H9 (cell line): Measurements from ENCODE around the gene TMED6. TPM values are rescaled to one million over a fixed set of nuclear protein-coding genes. Genes with fewer than 3 reads are reported as not detected.

Source experiments
- DNase-seq: peaks from one replicate; pipeline ENCODE4 v3.0.0-alpha.2; 2017
- H2AFZ ChIP-seq: one replicate; pipeline ENCODE4 v1.6.1; 2013; ENCODE audit warnings: mild to moderate bottlenecking, low read length, control low read depth, moderate library complexity
- H2AK5ac ChIP-seq: 2 replicates; pipeline ENCODE4 v1.6.1; 2013; ENCODE audit warnings: low read length, control low read depth, mixed read lengths; ENCODE audit not compliant: insufficient read length
- H2BK120ac ChIP-seq: one replicate; pipeline ENCODE4 v1.6.1; 2013; ENCODE audit warnings: low read depth, mild to moderate bottlenecking, low read length, control low read depth, inconsistent platforms; ENCODE audit not compliant: poor library complexity, severe bottlenecking
- H2BK12ac ChIP-seq: 2 replicates; pipeline ENCODE4 v1.6.1; 2013; ENCODE audit warnings: low read length, control low read depth, mixed read lengths, low read depth; ENCODE audit not compliant: insufficient read length
- H2BK15ac ChIP-seq: 2 replicates; pipeline ENCODE4 v1.6.1; 2013; ENCODE audit warnings: low read depth, low read length, control low read depth
- H2BK20ac ChIP-seq: one replicate; pipeline ENCODE4 v1.6.1; 2013; ENCODE audit warnings: low read depth, mild to moderate bottlenecking, low read length, control low read depth, inconsistent platforms; ENCODE audit not compliant: poor library complexity, severe bottlenecking
- H2BK5ac ChIP-seq: 2 replicates; pipeline ENCODE4 v1.6.1; 2013; ENCODE audit warnings: low read length, control low read depth, mixed read lengths; ENCODE audit not compliant: insufficient read length
- H3K14ac ChIP-seq: 2 replicates; pipeline ENCODE4 v1.6.1; 2013; ENCODE audit warnings: low read length, control low read depth; ENCODE audit not compliant: insufficient read depth
- H3K18ac ChIP-seq: 2 replicates; pipeline ENCODE4 v1.6.1; 2013; ENCODE audit warnings: low read depth, mild to moderate bottlenecking, mixed read lengths, low read length, control low read depth; ENCODE audit not compliant: insufficient read length
- H3K23ac ChIP-seq: 2 replicates; pipeline ENCODE4 v1.6.1; 2013; ENCODE audit warnings: low read length, control low read depth, mixed read lengths, low read depth; ENCODE audit not compliant: insufficient read length
- H3K23me2 ChIP-seq: 2 replicates; pipeline ENCODE4 v1.6.1; 2013; ENCODE audit warnings: low read depth, mild to moderate bottlenecking, mixed read lengths, low read length, control low read depth; ENCODE audit not compliant: insufficient read length, poor library complexity, severe bottlenecking
- H3K27ac ChIP-seq: 2 replicates; pipeline ENCODE4 v1.5.1; 2013; ENCODE audit warnings: low read length, control low read depth, mixed read lengths, low read depth; ENCODE audit not compliant: insufficient read length
- H3K27me3 ChIP-seq: 2 replicates; pipeline ENCODE4 v1.6.1; 2013; ENCODE audit warnings: low read length, control low read depth, inconsistent platforms; ENCODE audit not compliant: insufficient read depth
- H3K4ac ChIP-seq: 2 replicates; pipeline ENCODE4 v1.6.1; 2013; ENCODE audit warnings: low read depth, mild to moderate bottlenecking, control low read depth, inconsistent platforms, low read length, moderate library complexity
- H3K4me1 ChIP-seq: 2 replicates; pipeline ENCODE4 v1.6.1; 2013; ENCODE audit warnings: low read length, control low read depth, inconsistent platforms; ENCODE audit not compliant: insufficient read depth
- H3K4me2 ChIP-seq: 2 replicates; pipeline ENCODE4 v1.6.1; 2013; ENCODE audit warnings: low read length, control low read depth, mixed read lengths; ENCODE audit not compliant: insufficient read length, insufficient read depth
- H3K56ac ChIP-seq: 2 replicates; pipeline ENCODE4 v1.6.1; 2013; ENCODE audit warnings: low read depth, mild to moderate bottlenecking, mixed read lengths, low read length, control low read depth; ENCODE audit not compliant: insufficient read length
- H3K79me1 ChIP-seq: 2 replicates; pipeline ENCODE4 v1.6.1; 2013; ENCODE audit warnings: low read depth, mild to moderate bottlenecking, moderate library complexity, low read length, control low read depth, inconsistent platforms; ENCODE audit not compliant: insufficient read depth, poor library complexity, severe bottlenecking
- H3K79me2 ChIP-seq: 2 replicates; pipeline ENCODE4 v1.6.1; 2013; ENCODE audit warnings: low read length, control low read depth, inconsistent platforms; ENCODE audit not compliant: insufficient read depth
- H3K9ac ChIP-seq: 2 replicates; pipeline ENCODE4 v1.6.1; 2013; ENCODE audit warnings: low read length, control low read depth, mixed read lengths; ENCODE audit not compliant: insufficient read length; ENCODE audit errors: extremely low read depth
- H3K9me3 ChIP-seq: one replicate; pipeline ENCODE4 v1.6.1; 2013; ENCODE audit warnings: low read depth, low read length, inconsistent platforms; ENCODE audit not compliant: control insufficient read depth
- H3T11ph ChIP-seq: one replicate; pipeline ENCODE4 v1.6.1; 2013; ENCODE audit warnings: mild to moderate bottlenecking, low read length, control low read depth, inconsistent platforms
- H4K20me1 ChIP-seq: one replicate; pipeline ENCODE4 v1.6.1; 2013; ENCODE audit not compliant: control insufficient read depth, insufficient read length, insufficient read depth
- H4K5ac ChIP-seq: 2 replicates; pipeline ENCODE4 v1.6.1; 2013; ENCODE audit warnings: low read depth, mild to moderate bottlenecking, mixed read lengths, low read length, control low read depth; ENCODE audit not compliant: insufficient read length
- H4K8ac ChIP-seq: replicated peaks from 2 replicates; pipeline ENCODE4 v1.6.1; 2013; ENCODE audit warnings: low read length, control low read depth, mixed read lengths, low read depth; ENCODE audit not compliant: insufficient read length
- H4K91ac ChIP-seq: 2 replicates; pipeline ENCODE4 v1.6.1; 2013; ENCODE audit warnings: low read depth, mild to moderate bottlenecking, moderate library complexity, mixed read lengths, low read length, control low read depth; ENCODE audit not compliant: insufficient read length
- H3K27ac Mint-ChIP-seq, 3 experiments: 2 replicates in 2 of 3; 3 replicates in 1 of 3; pipeline ENCODE4 v1.8.0; 2020 to 2021; ENCODE audit warnings: mixed read lengths in 3 of 3, mild to moderate bottlenecking in 1 of 3, moderate library complexity in 1 of 3
- H3K27me3 Mint-ChIP-seq: 2 replicates; pipeline ENCODE4 v1.8.0; 2021; ENCODE audit warnings: low read depth, mild to moderate bottlenecking, moderate library complexity, mixed read lengths
- H3K36me3 Mint-ChIP-seq, 3 experiments: 2 replicates in 2 of 3; 3 replicates in 1 of 3; pipeline ENCODE4 v1.8.0; 2020 to 2021; ENCODE audit warnings: low read depth in 3 of 3, mixed read lengths in 3 of 3; ENCODE audit not compliant: insufficient read depth in 1 of 3
- H3K4me1 Mint-ChIP-seq, 2 experiments: 2 replicates each; pipeline ENCODE4 v1.8.0; 2020; ENCODE audit warnings: mixed read lengths in 2 of 2
- H3K4me3 Mint-ChIP-seq, 2 experiments: 2 replicates in 1 of 2; 3 replicates in 1 of 2; pipeline ENCODE4 v1.8.0; 2020 to 2021; ENCODE audit warnings: mild to moderate bottlenecking in 2 of 2, mixed read lengths in 2 of 2, moderate library complexity in 1 of 2
- H3K9me3 Mint-ChIP-seq, 2 experiments: 2 replicates in 1 of 2; 3 replicates in 1 of 2; pipeline ENCODE4 v1.8.0; 2020; ENCODE audit warnings: mild to moderate bottlenecking in 2 of 2, mixed read lengths in 2 of 2, moderate library complexity in 1 of 2
- WGBS: extraction: QIAGEN DNeasy Blood & Tissue Kit; methylation state at CpG from one replicate; pipeline ENCODE4 v1.1.7; 2013; ENCODE audit warnings: missing lambda C conversion rate, low lambda C conversion rate, mixed read lengths; ENCODE audit not compliant: insufficient read length; ENCODE audit errors: extremely low coverage; 5-methylcytosine and 5-hydroxymethylcytosine counted together
- total RNA-seq: library from RNA; stranded (reverse); gene quantifications from 2 replicates; pipeline ENCODE4 v1.2.1, GENCODE V29; 2021
- TF ChIP-seq, protein P1 (sequence below): fragments of 200-600 bp; sonication (generic); conservative IDR thresholded peaks from 3 replicates; pipeline ENCODE4 v1.8.0; 2021; ENCODE audit warnings: antibody characterized with exemption, mild to moderate bottlenecking

Gene TMED6
- total RNA-seq, 1 experiment from 2014 or later = 0.31 TPM

DNA sequence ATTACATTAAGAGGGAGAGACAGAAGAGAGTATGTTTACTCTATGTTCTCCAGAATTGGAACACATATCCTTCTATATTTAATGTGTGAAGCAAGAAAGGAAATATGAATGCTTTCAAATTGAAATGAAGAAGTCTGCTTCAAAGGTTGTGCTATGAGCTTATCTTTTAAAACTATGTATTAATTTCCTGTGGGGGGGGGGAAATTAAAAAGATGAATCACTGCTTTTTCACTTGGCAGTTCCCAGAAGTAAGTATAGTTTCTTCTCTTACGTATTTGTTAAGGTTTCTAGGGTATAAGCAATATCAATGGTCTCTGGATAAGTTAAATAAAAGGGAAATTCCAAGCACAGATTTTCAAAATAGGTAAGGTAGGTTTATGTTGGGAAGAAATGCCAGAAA is 27.2 kb upstream of the TMED6 start:
- H2AK5ac ChIP-seq = no peak overlapping the region
- no peak for DNase-seq
- no peaks in the 10 kb centered on the region for H3K4me1 Mint-ChIP-seq
- H3K4me1 ChIP-seq = no peaks in the 10 kb centered on the region
- H2BK12ac ChIP-seq = no peak overlapping the region
- H4K91ac ChIP-seq = no peak overlapping the region
- H3K27me3 Mint-ChIP-seq = no peaks in the 10 kb centered on the region
- peaks cover 4% of the 10 kb centered on the region for H3K79me1 ChIP-seq
- no peak overlapping the region for H3K27ac Mint-ChIP-seq
- H3K23me2 ChIP-seq = no peaks in the 10 kb centered on the region
- H2BK20ac ChIP-seq = no peak overlapping the region
- H3K79me2 ChIP-seq = 0 out of 2 replicates have a peak, but pooled peaks cover 2% of the 10 kb centered on the region
- no peak overlapping the region for H3K4me2 ChIP-seq
- no peak overlapping the region for H4K8ac ChIP-seq
- H3K23ac ChIP-seq = no peak overlapping the region
- H3K9me3 Mint-ChIP-seq = no peaks in the 10 kb centered on the region
- H2BK15ac ChIP-seq = no peak overlapping the region
- no peak overlapping the region for H3K27ac ChIP-seq
- TF ChIP-seq, protein P1, sequence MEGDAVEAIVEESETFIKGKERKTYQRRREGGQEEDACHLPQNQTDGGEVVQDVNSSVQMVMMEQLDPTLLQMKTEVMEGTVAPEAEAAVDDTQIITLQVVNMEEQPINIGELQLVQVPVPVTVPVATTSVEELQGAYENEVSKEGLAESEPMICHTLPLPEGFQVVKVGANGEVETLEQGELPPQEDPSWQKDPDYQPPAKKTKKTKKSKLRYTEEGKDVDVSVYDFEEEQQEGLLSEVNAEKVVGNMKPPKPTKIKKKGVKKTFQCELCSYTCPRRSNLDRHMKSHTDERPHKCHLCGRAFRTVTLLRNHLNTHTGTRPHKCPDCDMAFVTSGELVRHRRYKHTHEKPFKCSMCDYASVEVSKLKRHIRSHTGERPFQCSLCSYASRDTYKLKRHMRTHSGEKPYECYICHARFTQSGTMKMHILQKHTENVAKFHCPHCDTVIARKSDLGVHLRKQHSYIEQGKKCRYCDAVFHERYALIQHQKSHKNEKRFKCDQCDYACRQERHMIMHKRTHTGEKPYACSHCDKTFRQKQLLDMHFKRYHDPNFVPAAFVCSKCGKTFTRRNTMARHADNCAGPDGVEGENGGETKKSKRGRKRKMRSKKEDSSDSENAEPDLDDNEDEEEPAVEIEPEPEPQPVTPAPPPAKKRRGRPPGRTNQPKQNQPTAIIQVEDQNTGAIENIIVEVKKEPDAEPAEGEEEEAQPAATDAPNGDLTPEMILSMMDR = no peak
- no peak overlapping the region for H3K4me3 Mint-ChIP-seq
- H3K56ac ChIP-seq = no peak overlapping the region
- H3K18ac ChIP-seq = no peak overlapping the region
- no peak overlapping the region for H2AFZ ChIP-seq
- peaks cover 34 to 63% (median 58%) of the 10 kb centered on the region in 3 experiments for H3K36me3 Mint-ChIP-seq
- no peak overlapping the region for H4K5ac ChIP-seq
- no peak overlapping the region for H3K4ac ChIP-seq
- no peak overlapping the region for H3T11ph ChIP-seq
- no peak overlapping the region for H3K9ac ChIP-seq
- no peaks in the 10 kb centered on the region for H4K20me1 ChIP-seq
- WGBS = no CpG with 5 or more reads among the region's 1 CpG
- no peak overlapping the region for H2BK120ac ChIP-seq
- H3K14ac ChIP-seq = no peak overlapping the region
- no peaks in the 10 kb centered on the region for H3K9me3 ChIP-seq
- no peaks in the 10 kb centered on the region for H3K27me3 ChIP-seq
- H2BK5ac ChIP-seq = no peak overlapping the region
